Panc1 (cell line): ENCODE results near the gene EVL.

Experiments used
- POLR2AphosphoS5 ChIP-seq: IDR thresholded peaks from 2 replicates; pipeline ENCODE4 v1.6.1; 2012; ENCODE audit warnings: mild to moderate bottlenecking, low read depth, low read length, moderate library complexity
- SIN3A ChIP-seq: IDR thresholded peaks from 2 replicates; pipeline ENCODE4 v1.6.1; 2012; ENCODE audit warnings: low read depth, mild to moderate bottlenecking, low read length, moderate library complexity, borderline replicate concordance; ENCODE audit not compliant: insufficient read depth

DNA sequence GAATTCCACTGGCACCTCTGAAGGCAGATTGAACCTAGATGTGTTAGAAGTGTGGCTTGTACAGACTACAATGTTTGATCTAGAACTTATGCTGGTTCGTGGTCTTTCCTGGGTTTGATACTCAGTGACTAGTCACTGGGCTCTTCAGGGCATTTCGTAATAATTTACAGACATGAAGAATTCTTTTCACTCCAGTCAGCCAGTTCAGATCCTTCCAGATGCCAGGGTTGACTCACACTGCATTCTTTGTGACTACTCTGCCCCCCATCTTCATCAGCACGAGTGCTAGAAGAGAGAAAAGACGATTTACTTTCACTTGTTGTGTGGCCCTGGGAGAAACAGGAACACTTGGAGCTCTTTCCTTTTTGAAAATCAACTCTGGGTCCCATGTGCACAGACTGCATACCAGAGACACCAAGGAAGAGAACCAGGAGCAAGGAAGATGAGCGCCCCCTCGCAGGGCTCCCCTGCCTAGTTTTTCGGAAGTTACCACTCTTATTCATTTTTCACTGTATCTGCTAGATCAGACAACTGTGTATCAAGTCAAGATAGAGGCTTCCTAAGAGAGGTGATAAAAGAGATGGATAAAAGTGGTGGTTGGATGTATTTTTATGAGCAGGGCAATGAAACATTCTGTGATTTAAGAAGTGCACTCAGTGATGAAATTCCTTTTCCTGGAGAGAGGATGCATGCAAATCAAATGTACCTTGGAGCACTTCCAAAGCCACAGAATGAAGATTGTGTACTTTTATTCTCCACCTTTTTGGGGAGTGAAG, 33.5 kb upstream of the EVL start:
- TF ChIP-seq POLR2AphosphoS5 (no peak), SIN3A (no peak)
